OCI-LY3 (cell line): ENCODE results near the gene ZAP70.

Experiments used
- EZH2phosphoT487 ChIP-seq: fragments of 200-600 bp; shearing (Covaris generic); IDR thresholded peaks from 2 replicates; pipeline ENCODE4 v1.6.1; 2018; ENCODE audit warnings: antibody characterized with exemption, mixed run types, low read depth
- TF ChIP-seq, protein P1 (sequence below): fragments of 200-600, 300-600 bp; sonication (generic); IDR thresholded peaks from 2 replicates; pipeline ENCODE4 v1.5.1; 2014; ENCODE audit warnings: antibody characterized with exemption, low read length, low read depth

DNA sequence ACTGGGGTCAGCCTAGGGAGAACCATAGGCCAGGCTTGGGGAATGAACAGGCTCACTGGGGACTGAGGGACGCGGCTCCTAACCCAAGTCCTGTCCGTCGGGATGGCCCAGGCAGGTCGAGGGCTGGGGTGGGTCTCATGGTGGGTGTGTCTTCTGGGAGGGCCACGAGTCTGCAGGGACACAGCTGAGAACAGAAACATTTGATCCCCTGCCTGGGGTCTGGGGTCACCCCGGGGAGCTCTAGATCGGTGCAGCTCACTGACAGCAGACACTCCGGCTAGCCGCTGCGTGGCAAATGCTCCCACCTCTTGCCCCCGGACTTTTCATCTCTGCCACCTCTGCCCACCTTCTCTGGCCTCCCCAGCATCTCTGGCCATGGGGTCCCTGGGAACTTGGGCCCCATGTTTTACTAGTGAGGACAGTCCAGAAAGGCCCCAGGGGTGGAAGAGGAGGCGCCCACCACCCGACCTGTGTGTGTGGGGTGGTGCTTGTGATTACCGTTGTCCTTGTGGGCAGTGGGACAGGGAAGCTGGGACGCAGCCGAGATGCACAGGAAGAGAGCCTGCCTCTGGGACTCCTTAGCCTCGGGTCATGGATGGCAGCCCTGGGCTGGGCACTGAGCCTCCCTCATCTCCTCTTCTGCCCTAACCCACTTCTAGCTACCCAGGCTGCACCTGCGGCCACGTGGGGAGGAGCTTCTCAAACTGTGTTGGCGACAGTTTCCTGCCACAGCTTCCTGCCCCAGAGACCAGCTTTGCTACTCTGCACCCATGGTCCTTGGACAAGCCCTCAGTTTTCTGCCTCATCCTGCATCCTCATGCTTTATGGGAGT is 4.9 kb downstream of the ZAP70 start:
- TF ChIP-seq EZH2phosphoT487 = no peak
- TF ChIP-seq, protein P1, sequence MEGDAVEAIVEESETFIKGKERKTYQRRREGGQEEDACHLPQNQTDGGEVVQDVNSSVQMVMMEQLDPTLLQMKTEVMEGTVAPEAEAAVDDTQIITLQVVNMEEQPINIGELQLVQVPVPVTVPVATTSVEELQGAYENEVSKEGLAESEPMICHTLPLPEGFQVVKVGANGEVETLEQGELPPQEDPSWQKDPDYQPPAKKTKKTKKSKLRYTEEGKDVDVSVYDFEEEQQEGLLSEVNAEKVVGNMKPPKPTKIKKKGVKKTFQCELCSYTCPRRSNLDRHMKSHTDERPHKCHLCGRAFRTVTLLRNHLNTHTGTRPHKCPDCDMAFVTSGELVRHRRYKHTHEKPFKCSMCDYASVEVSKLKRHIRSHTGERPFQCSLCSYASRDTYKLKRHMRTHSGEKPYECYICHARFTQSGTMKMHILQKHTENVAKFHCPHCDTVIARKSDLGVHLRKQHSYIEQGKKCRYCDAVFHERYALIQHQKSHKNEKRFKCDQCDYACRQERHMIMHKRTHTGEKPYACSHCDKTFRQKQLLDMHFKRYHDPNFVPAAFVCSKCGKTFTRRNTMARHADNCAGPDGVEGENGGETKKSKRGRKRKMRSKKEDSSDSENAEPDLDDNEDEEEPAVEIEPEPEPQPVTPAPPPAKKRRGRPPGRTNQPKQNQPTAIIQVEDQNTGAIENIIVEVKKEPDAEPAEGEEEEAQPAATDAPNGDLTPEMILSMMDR = no peak
